ENCODE measurements around the gene RAB7B.

Gene RAB7B

DNA sequence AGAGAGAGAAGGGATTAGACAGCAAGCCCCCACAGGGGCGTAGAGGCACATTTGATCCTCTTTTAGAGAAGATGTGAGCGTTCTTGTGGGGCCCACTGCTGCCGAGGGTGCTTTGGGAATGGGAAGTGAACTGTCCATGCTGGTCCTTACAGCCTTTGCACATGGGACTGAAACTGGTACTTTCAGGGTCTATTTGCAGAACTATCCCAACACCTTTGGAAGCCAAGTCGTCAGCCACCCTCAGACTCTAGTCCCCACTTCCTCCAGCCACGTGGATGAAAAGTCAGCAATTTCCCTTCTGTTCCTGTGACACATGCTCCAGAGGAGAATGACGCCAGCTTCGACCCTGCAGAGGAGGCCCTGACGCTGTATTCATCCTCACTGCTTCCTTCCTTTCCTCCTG lies 2.6 kb upstream of the RAB7B start:
- Histone ChIP-seq H3K9me3 (replicated peaks; ENCODE audit: insufficient read depth, low read length) (no peaks in the 10 kb centered on the region), H3K79me2 (ENCODE audit: low read length) (no peaks in the 10 kb centered on the region), H3K9ac (ENCODE audit: low read length) (no peak overlapping the region), H3K4me1 (ENCODE audit: low read length) (peaks cover 10% of the 10 kb centered on the region), H3K9me2 (replicated peaks; ENCODE audit: insufficient read depth, low read length) (no peaks in the 10 kb centered on the region), H3K4me2 (ENCODE audit: low read depth, low read length) (no peak overlapping the region), H3K36me3 (replicated peaks; ENCODE audit: insufficient read depth, low read length) (no peaks in the 10 kb centered on the region), H4K20me1 (ENCODE audit: insufficient read depth, low read length) (no peaks in the 10 kb centered on the region), H3K27ac (ENCODE audit: low read length) (no peak overlapping the region), H3F3A (ENCODE audit: insufficient read depth, low read length) (no peaks in the 10 kb centered on the region), H2AFZ (ENCODE audit: low read length) (no peak overlapping the region), H3K27me3 (replicated peaks; ENCODE audit: insufficient read depth, low read length) (no peaks in the 10 kb centered on the region), H3K4me3 (ENCODE audit: low read length) (no peak overlapping the region)
- TF ChIP-seq EZH2 (optimal IDR thresholded peaks at IDR 0.05; ENCODE audit: low read depth, low read length) (no peak), EZH2phosphoT487 (IDR thresholded peaks at IDR 0.05; ENCODE audit: low read length) (no peak)
- TF ChIP-seq, protein P1, sequence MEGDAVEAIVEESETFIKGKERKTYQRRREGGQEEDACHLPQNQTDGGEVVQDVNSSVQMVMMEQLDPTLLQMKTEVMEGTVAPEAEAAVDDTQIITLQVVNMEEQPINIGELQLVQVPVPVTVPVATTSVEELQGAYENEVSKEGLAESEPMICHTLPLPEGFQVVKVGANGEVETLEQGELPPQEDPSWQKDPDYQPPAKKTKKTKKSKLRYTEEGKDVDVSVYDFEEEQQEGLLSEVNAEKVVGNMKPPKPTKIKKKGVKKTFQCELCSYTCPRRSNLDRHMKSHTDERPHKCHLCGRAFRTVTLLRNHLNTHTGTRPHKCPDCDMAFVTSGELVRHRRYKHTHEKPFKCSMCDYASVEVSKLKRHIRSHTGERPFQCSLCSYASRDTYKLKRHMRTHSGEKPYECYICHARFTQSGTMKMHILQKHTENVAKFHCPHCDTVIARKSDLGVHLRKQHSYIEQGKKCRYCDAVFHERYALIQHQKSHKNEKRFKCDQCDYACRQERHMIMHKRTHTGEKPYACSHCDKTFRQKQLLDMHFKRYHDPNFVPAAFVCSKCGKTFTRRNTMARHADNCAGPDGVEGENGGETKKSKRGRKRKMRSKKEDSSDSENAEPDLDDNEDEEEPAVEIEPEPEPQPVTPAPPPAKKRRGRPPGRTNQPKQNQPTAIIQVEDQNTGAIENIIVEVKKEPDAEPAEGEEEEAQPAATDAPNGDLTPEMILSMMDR (IDR thresholded peaks at IDR 0.05; ENCODE audit: low read length) = no peak
- DNase-seq = no peak

GRCh38 chr1:206005234-206005633 lies 2.0 kb upstream of the RAB7B start:
- no peak for DNase-seq
- Histone ChIP-seq H3K79me2 (ENCODE audit: low read length) (no peaks in the 10 kb centered on the region), H3K36me3 (replicated peaks; ENCODE audit: insufficient read depth, low read length) (no peaks in the 10 kb centered on the region), H3K4me3 (ENCODE audit: low read length) (no peak overlapping the region), H3K9ac (ENCODE audit: low read length) (no peak overlapping the region), H3K9me2 (replicated peaks; ENCODE audit: insufficient read depth, low read length) (no peaks in the 10 kb centered on the region), H4K20me1 (ENCODE audit: insufficient read depth, low read length) (no peaks in the 10 kb centered on the region), H3F3A (ENCODE audit: insufficient read depth, low read length) (no peaks in the 10 kb centered on the region), H3K9me3 (replicated peaks; ENCODE audit: insufficient read depth, low read length) (no peaks in the 10 kb centered on the region), H3K4me1 (ENCODE audit: low read length) (peaks cover 10% of the 10 kb centered on the region), H3K27ac (ENCODE audit: low read length) (no peak overlapping the region), H3K27me3 (replicated peaks; ENCODE audit: insufficient read depth, low read length) (no peaks in the 10 kb centered on the region), H2AFZ (ENCODE audit: low read length) (no peak overlapping the region), H3K4me2 (ENCODE audit: low read depth, low read length) (no peak overlapping the region)
- no peak for TF ChIP-seq EZH2 (optimal IDR thresholded peaks at IDR 0.05; ENCODE audit: low read depth, low read length)
- TF ChIP-seq EZH2phosphoT487 (IDR thresholded peaks at IDR 0.05; ENCODE audit: low read length) = no peak
- TF ChIP-seq, protein P1 (IDR thresholded peaks at IDR 0.05; ENCODE audit: low read length) = no peak

DNA sequence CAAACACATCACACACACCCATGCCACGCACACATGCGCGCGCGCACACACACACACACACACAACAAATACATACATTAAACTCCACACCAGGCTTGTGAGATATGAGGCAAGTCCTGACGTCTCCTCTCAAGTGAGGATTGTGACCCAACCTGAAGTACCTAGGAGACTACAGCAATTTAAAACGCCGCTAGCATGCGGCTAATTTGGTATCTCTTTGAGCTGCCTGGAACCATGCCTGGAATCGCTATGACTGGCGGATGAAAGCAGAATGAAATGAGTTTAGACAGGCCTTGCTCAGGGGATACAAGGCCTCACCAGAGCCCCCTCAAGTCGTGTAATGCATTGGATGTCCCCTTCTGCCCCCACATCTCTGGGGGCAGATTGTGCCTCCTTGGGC lies 1.6 kb upstream of the RAB7B start:
- no peak for DNase-seq
- Histone ChIP-seq H3F3A (ENCODE audit: insufficient read depth, low read length) (no peaks in the 10 kb centered on the region), H3K4me2 (ENCODE audit: low read depth, low read length) (no peak overlapping the region), H3K9me2 (replicated peaks; ENCODE audit: insufficient read depth, low read length) (no peaks in the 10 kb centered on the region), H3K36me3 (replicated peaks; ENCODE audit: insufficient read depth, low read length) (no peaks in the 10 kb centered on the region), H3K9me3 (replicated peaks; ENCODE audit: insufficient read depth, low read length) (no peaks in the 10 kb centered on the region), H3K4me1 (ENCODE audit: low read length) (peaks cover 10% of the 10 kb centered on the region), H3K27me3 (replicated peaks; ENCODE audit: insufficient read depth, low read length) (no peaks in the 10 kb centered on the region), H2AFZ (ENCODE audit: low read length) (no peak overlapping the region), H3K79me2 (ENCODE audit: low read length) (no peaks in the 10 kb centered on the region), H3K9ac (ENCODE audit: low read length) (no peak overlapping the region), H3K27ac (ENCODE audit: low read length) (no peak overlapping the region), H3K4me3 (ENCODE audit: low read length) (no peak overlapping the region), H4K20me1 (ENCODE audit: insufficient read depth, low read length) (no peaks in the 10 kb centered on the region)
- TF ChIP-seq, protein P1 (IDR thresholded peaks at IDR 0.05; ENCODE audit: low read length) = no peak
- TF ChIP-seq EZH2phosphoT487 (IDR thresholded peaks at IDR 0.05; ENCODE audit: low read length) (no peak), EZH2 (optimal IDR thresholded peaks at IDR 0.05; ENCODE audit: low read depth, low read length) (no peak)

Data from MM.1S (cell line).